SK-N-SH (cell line): ENCODE measurements around the gene NYAP2. TPM values are rescaled to one million over a fixed set of nuclear protein-coding genes. Genes with fewer than 3 reads are reported as not detected.

ENCODE experiments used
- CTCF ChIA-PET: fragments of 300-600, 350-600 bp; formaldehyde crosslinking; extraction: SDS; loops from one replicate; lab custom pipeline; 2021; lab: Yijun Ruan, JAX
- POLR2A ChIA-PET: fragments of 350-600 bp; sonication (Branson Sonifier 250); formaldehyde crosslinking; extraction: SDS; loops from one replicate; lab custom pipeline; 2020; ENCODE audit warnings: antibody characterized with exemption, inconsistent platforms; lab: Yijun Ruan, JAX
- DNase-seq: peaks from one replicate; pipeline ENCODE4 v3.0.0; 2012
- H2AFZ ChIP-seq: fragments of 200-600 bp; sonication (generic); 2 replicates; pipeline ENCODE4 v1.8.1; 2016; ENCODE audit warnings: antibody characterized with exemption, mild to moderate bottlenecking, low read depth
- H3F3A ChIP-seq: fragments of 200-600 bp; sonication (generic); replicated peaks from 2 replicates; pipeline ENCODE3; 2016; ENCODE audit warnings: antibody characterized with exemption, mild to moderate bottlenecking; ENCODE audit not compliant: insufficient read depth
- H3K27ac ChIP-seq, 2 experiments: fragments of 200-500 bp in 1 of 2; fragments of 200-600 bp in 1 of 2; sonication (Bioruptor generic) in 1 of 2; sonication (generic), shearing (Covaris generic) in 1 of 2; 2 replicates each; pipeline versions ENCODE4 v1.5.1 to v1.6.1; 2014 to 2016; ENCODE audit warnings: low read depth in 2 of 2, inconsistent platforms in 1 of 2, low read length in 1 of 2, mild to moderate bottlenecking in 1 of 2, mixed read lengths in 1 of 2
- H3K27me3 ChIP-seq: fragments of 200-600 bp; sonication (generic), shearing (Covaris generic); 2 replicates; pipeline ENCODE4 v1.6.1; 2016; ENCODE audit warnings: mixed run types; ENCODE audit not compliant: insufficient read depth
- H3K36me3 ChIP-seq, 2 experiments: fragments of 200-500 bp in 1 of 2; fragments of 200-600 bp in 1 of 2; sonication (Bioruptor generic) in 1 of 2; sonication (generic) in 1 of 2; replicated peaks in 1 of 2; 2 replicates each; pipeline versions ENCODE3 to v1.5.1; 2014 to 2016; ENCODE audit warnings: low read length in 1 of 2, mild to moderate bottlenecking in 1 of 2; ENCODE audit not compliant: insufficient read depth in 2 of 2, control insufficient read depth in 1 of 2
- H3K4me1 ChIP-seq, 2 experiments: fragments of 200-500 bp in 1 of 2; fragments of 200-600 bp in 1 of 2; sonication (Bioruptor generic) in 1 of 2; sonication (generic), shearing (Covaris generic) in 1 of 2; 2 replicates each; pipeline versions ENCODE4 v1.5.1 to v1.6.1; 2014 to 2016; ENCODE audit warnings: low read depth in 1 of 2, low read length in 1 of 2, mixed run types in 1 of 2; ENCODE audit not compliant: insufficient read depth in 2 of 2, control insufficient read depth in 1 of 2
- H3K4me2 ChIP-seq: fragments of 200-600 bp; sonication (generic), shearing (Covaris generic); 2 replicates; pipeline ENCODE4 v1.6.1; 2017; ENCODE audit warnings: mixed run types
- H3K4me3 ChIP-seq, 2 experiments: fragments of 200-500 bp in 1 of 2; fragments of 200-600 bp in 1 of 2; sonication (Bioruptor generic) in 1 of 2; sonication (generic), shearing (Covaris generic) in 1 of 2; 2 replicates each; pipeline versions ENCODE4 v1.5.1 to v1.8.1; 2014 to 2016; ENCODE audit warnings: low read depth in 2 of 2, inconsistent platforms in 1 of 2, low read length in 1 of 2, mild to moderate bottlenecking in 1 of 2, mixed read lengths in 1 of 2, moderate library complexity in 1 of 2
- H3K79me2 ChIP-seq: fragments of 200-600 bp; sonication (generic); 2 replicates; pipeline ENCODE4 v1.8.1; 2017; ENCODE audit warnings: mild to moderate bottlenecking; ENCODE audit not compliant: insufficient read depth
- H3K9ac ChIP-seq: fragments of 200-600 bp; sonication (generic); 2 replicates; pipeline ENCODE4 v1.6.1; 2017; ENCODE audit warnings: mixed run types
- H3K9me2 ChIP-seq: fragments of 200-600 bp; sonication (generic); 2 replicates; pipeline ENCODE4 v1.6.1; 2017; ENCODE audit warnings: mixed run types
- H3K9me3 ChIP-seq: fragments of 200-600 bp; sonication (generic); 2 replicates; pipeline ENCODE4 v1.6.1; 2017; ENCODE audit warnings: mixed run types, mild to moderate bottlenecking, moderate library complexity
- H4K20me1 ChIP-seq: fragments of 200-600 bp; sonication (generic); 2 replicates; pipeline ENCODE4 v1.6.1; 2017; ENCODE audit warnings: mild to moderate bottlenecking, mixed run types; ENCODE audit not compliant: insufficient read depth
- ELF1 ChIP-seq: IDR thresholded peaks from 2 replicates; pipeline ENCODE4 v1.4.0; 2012
- EP300 ChIP-seq, 2 experiments: IDR thresholded peaks; 2 replicates each; pipeline versions ENCODE4 v1.4.0 to v1.6.1; 2012; ENCODE audit warnings: borderline replicate concordance in 1 of 2, low read depth in 1 of 2, low read length in 1 of 2
- EZH2phosphoT487 ChIP-seq: fragments of 200-600 bp; sonication (generic); IDR thresholded peaks from 2 replicates; pipeline ENCODE4 v1.6.1; 2017; ENCODE audit warnings: low read depth, mixed run types, mild to moderate bottlenecking, antibody characterized with exemption, moderate library complexity, borderline replicate concordance
- FOSL2 ChIP-seq: IDR thresholded peaks from 2 replicates; pipeline ENCODE4 v1.4.0; 2012; ENCODE audit warnings: low read depth, mild to moderate bottlenecking, moderate library complexity, borderline replicate concordance
- FOXJ3 ChIP-seq: sonication (generic); formaldehyde crosslinking; IDR thresholded peaks from 2 replicates; pipeline ENCODE4 v1.5.1; 2020; ENCODE audit warnings: mild to moderate bottlenecking, missing genetic modification reagents
- FOXM1 ChIP-seq: IDR thresholded peaks from 2 replicates; pipeline ENCODE4 v1.4.0; 2012; ENCODE audit warnings: low read depth, mild to moderate bottlenecking
- JUND ChIP-seq: IDR thresholded peaks from 2 replicates; pipeline ENCODE4 v1.4.0; 2012
- MXI1 ChIP-seq: IDR thresholded peaks from 2 replicates; pipeline ENCODE4 v1.6.1; 2012; ENCODE audit warnings: mild to moderate bottlenecking, low read depth, low read length, improper control_type of control experiment
- NFIC ChIP-seq: IDR thresholded peaks from 2 replicates; pipeline ENCODE4 v1.4.0; 2012; ENCODE audit warnings: borderline replicate concordance
- NRF1 ChIP-seq: IDR thresholded peaks from 2 replicates; pipeline ENCODE4 v1.6.1; 2012; ENCODE audit warnings: low read depth, mild to moderate bottlenecking, low read length
- POLR2AphosphoS5 ChIP-seq: IDR thresholded peaks from 2 replicates; pipeline ENCODE4 v1.6.1; 2012; ENCODE audit warnings: low read depth, low read length
- RAD21 ChIP-seq: IDR thresholded peaks from 2 replicates; pipeline ENCODE4 v1.6.1; 2012; ENCODE audit warnings: mild to moderate bottlenecking, low read length
- RCOR1 ChIP-seq: fragments of 150-350 bp; IDR thresholded peaks from 2 replicates; pipeline ENCODE4 v1.6.1; 2017; ENCODE audit warnings: antibody characterized with exemption, low read length
- RXRA ChIP-seq: IDR thresholded peaks from 2 replicates; pipeline ENCODE4 v1.4.0; 2012; ENCODE audit warnings: low read depth, mild to moderate bottlenecking, borderline replicate concordance
- SIN3A ChIP-seq: IDR thresholded peaks from 2 replicates; pipeline ENCODE4 v1.6.1; 2012; ENCODE audit warnings: low read depth, mild to moderate bottlenecking, low read length, moderate library complexity, borderline replicate concordance
- SMC3 ChIP-seq: IDR thresholded peaks from 2 replicates; pipeline ENCODE4 v1.6.1; 2012; ENCODE audit warnings: low read depth, low read length, improper control_type of control experiment
- TAF1 ChIP-seq: IDR thresholded peaks from 2 replicates; pipeline ENCODE4 v1.6.1; 2012; ENCODE audit warnings: low read depth, mild to moderate bottlenecking, low read length, moderate library complexity, borderline replicate concordance
- TCF12 ChIP-seq: IDR thresholded peaks from 2 replicates; pipeline ENCODE4 v1.4.0; 2012
- TEAD4 ChIP-seq: IDR thresholded peaks from 2 replicates; pipeline ENCODE4 v1.4.0; 2012; ENCODE audit warnings: mild to moderate bottlenecking, borderline replicate concordance; ENCODE audit not compliant: insufficient read depth
- YY1 ChIP-seq: IDR thresholded peaks from 2 replicates; pipeline ENCODE4 v1.4.0; 2012; ENCODE audit warnings: low read depth, mild to moderate bottlenecking
- WGBS: methylation state at CpG from one replicate; pipeline ENCODE4 v1.1.6; 2017; ENCODE audit warnings: low lambda C conversion rate; 5-methylcytosine and 5-hydroxymethylcytosine counted together
- polyA plus RNA-seq, 3 experiments: library from polyadenylated mRNA; depleted of rRNA; stranded (reverse); fragments of >200 nt; gene quantifications; 2 replicates each; pipeline ENCODE4 v1.2.3, GENCODE V29; 2012
- TF ChIP-seq, protein P1 (sequence below): fragments of 150-350 bp; IDR thresholded peaks from 2 replicates; pipeline ENCODE4 v1.6.1; 2016; ENCODE audit warnings: mild to moderate bottlenecking, low read depth, low read length
- TF ChIP-seq, protein P2 (sequence below): fragments of 150-350 bp; IDR thresholded peaks from 2 replicates; pipeline ENCODE4 v1.6.1; 2017; ENCODE audit warnings: antibody characterized with exemption, low read length, low read depth, borderline replicate concordance
- TF ChIP-seq, protein P3 (sequence below): IDR thresholded peaks from 2 replicates; pipeline ENCODE4; 2012

NYAP2 gene
- polyA plus RNA-seq, 1 of the 3 experiments (the other 2 are of a cell fraction), result not detected

DNA sequence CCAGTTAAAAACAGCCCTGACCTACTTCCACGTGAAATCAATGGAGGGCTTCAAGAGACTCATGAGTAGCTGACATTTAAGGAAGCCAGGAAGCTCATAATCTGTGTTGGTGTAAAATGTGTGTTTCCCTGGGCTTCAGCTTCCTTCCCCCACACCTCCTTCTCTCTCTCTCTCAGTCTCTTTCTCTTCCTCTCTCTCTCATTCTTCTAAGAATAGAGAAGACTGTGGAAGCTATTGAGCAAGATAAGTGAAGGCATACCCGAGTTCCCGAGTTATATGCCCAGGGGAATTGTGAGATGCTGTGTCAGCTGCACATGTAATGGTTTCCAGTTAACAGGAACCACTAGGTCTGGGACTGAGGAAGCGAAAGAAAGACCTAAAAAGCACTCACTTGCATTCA lies 199.4 kb downstream of the NYAP2 start:
- Histone ChIP-seq H3K9ac (no peak overlapping the region), H3K4me3 (no peak overlapping the region), H3K27me3 (no peaks in the 10 kb centered on the region), H2AFZ (no peak overlapping the region), H3K36me3 (no peaks in the 10 kb centered on the region), H3F3A (no peaks in the 10 kb centered on the region), H3K4me1 (no peaks in the 10 kb centered on the region), H3K79me2 (no peaks in the 10 kb centered on the region), H3K9me2 (no peaks in the 10 kb centered on the region), H3K27ac (no peak overlapping the region), H4K20me1 (no peaks in the 10 kb centered on the region), H3K9me3 (no peaks in the 10 kb centered on the region), H3K4me2 (no peak overlapping the region)
- ChIA-PET CTCF (no interaction called here), POLR2A (no interaction called here)
- DNase-seq, result no peak
- TF ChIP-seq RXRA, result no peak
- no peak for TF ChIP-seq EP300 (IDR thresholded peaks at IDR 0.05; ENCODE audit: borderline replicate concordance in 1 of 2, low read depth in 1 of 2, low read length in 1 of 2)
- no peak for TF ChIP-seq RCOR1
- no peak for TF ChIP-seq FOSL2
- TF ChIP-seq FOXM1, result no peak
- TF ChIP-seq NFIC, result no peak
- TF ChIP-seq ELF1, result no peak
- TF ChIP-seq, protein P1, sequence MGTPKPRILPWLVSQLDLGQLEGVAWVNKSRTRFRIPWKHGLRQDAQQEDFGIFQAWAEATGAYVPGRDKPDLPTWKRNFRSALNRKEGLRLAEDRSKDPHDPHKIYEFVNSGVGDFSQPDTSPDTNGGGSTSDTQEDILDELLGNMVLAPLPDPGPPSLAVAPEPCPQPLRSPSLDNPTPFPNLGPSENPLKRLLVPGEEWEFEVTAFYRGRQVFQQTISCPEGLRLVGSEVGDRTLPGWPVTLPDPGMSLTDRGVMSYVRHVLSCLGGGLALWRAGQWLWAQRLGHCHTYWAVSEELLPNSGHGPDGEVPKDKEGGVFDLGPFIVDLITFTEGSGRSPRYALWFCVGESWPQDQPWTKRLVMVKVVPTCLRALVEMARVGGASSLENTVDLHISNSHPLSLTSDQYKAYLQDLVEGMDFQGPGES, result no peak
- no peak for TF ChIP-seq SMC3
- TF ChIP-seq NRF1, result no peak
- TF ChIP-seq MXI1, result no peak
- 26% methylated on average over 4 of the region's 4 CpGs for WGBS

DNA sequence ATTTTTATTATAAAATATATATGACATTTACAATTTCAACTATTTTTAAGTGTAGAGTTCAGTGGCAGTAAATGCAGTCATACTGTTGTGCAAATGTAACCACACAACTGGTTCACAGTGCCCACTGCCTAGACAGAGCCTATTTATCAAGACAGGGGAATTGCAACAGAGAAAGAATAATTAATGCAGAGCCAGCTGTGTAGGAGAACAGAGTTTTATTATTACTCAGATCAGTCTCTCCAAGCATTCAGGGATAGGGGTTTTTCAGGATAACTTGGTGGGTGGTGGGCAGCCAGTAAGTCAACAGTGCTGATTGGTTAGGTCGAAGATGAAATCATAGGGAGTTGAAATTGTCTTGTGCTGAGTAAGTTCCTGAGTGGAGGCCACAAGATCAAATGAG lies 200.3 kb downstream of the NYAP2 start:
- Histone ChIP-seq H3K79me2 (no peaks in the 10 kb centered on the region), H3K36me3 (no peaks in the 10 kb centered on the region), H3F3A (no peaks in the 10 kb centered on the region), H3K9me3 (no peaks in the 10 kb centered on the region), H2AFZ (no peak overlapping the region), H3K4me1 (no peaks in the 10 kb centered on the region), H3K4me2 (no peak overlapping the region), H3K27me3 (no peaks in the 10 kb centered on the region), H3K4me3 (no peak overlapping the region), H3K27ac (no peak overlapping the region), H3K9me2 (no peaks in the 10 kb centered on the region), H4K20me1 (no peaks in the 10 kb centered on the region), H3K9ac (no peak overlapping the region)
- WGBS, result 11% methylated on average over 1 of the region's 1 CpG
- CTCF ChIA-PET, result interaction anchor here (0.9 kb wide), 1 partner anchor 318 kb away, joined by 4 read pairs; no protein-coding TSS in a partner anchor
- DNase-seq, result no peak
- TF ChIP-seq POLR2AphosphoS5 (no peak), SIN3A (no peak), EP300 (IDR thresholded peaks at IDR 0.05; ENCODE audit: borderline replicate concordance in 1 of 2, low read depth in 1 of 2, low read length in 1 of 2) (no peak), NRF1 (no peak), YY1 (no peak), NFIC (no peak), RCOR1 (no peak), TEAD4 (no peak), TCF12 (no peak), RAD21 (no peak), FOSL2 (no peak), EZH2phosphoT487 (no peak), SMC3 (no peak), RXRA (no peak), TAF1 (no peak), FOXJ3 (CRISPR knock-in tag) (no peak), JUND (no peak), FOXM1 (no peak)
- TF ChIP-seq, protein P2, sequence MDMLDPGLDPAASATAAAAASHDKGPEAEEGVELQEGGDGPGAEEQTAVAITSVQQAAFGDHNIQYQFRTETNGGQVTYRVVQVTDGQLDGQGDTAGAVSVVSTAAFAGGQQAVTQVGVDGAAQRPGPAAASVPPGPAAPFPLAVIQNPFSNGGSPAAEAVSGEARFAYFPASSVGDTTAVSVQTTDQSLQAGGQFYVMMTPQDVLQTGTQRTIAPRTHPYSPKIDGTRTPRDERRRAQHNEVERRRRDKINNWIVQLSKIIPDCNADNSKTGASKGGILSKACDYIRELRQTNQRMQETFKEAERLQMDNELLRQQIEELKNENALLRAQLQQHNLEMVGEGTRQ, result no peak
- TF ChIP-seq, protein P3, sequence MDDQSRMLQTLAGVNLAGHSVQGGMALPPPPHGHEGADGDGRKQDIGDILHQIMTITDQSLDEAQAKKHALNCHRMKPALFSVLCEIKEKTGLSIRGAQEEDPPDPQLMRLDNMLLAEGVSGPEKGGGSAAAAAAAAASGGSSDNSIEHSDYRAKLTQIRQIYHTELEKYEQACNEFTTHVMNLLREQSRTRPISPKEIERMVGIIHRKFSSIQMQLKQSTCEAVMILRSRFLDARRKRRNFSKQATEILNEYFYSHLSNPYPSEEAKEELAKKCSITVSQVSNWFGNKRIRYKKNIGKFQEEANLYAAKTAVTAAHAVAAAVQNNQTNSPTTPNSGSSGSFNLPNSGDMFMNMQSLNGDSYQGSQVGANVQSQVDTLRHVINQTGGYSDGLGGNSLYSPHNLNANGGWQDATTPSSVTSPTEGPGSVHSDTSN, result no peak
- POLR2A ChIA-PET, result no interaction called here
